ENCODE measurements around the gene FCHO1. TPM values are rescaled to one million over a fixed set of nuclear protein-coding genes. Genes with fewer than 3 reads are reported as not detected.
"Not testable (repeated sequence)": the region's sequence is repeated elsewhere in the genome, so short reads cannot be mapped to it uniquely, and the experiment has no call there.

The FCHO1 gene
- total and polyA plus RNA-seq, 4 donors: 0.69 to 2.8 (median 1.7) TPM

- 21% methylated on average over 25 of the region's 25 CpGs for WGBS
- Histone ChIP-seq H3K4me1 (ENCODE audit: control insufficient read depth in 4 of 4, insufficient read depth in 4 of 4, low read length in 3 of 4) (peaks cover 0 to 4% (median 0%) of the 10 kb centered on the region in 4 donors), H3K27me3 (ENCODE audit: control insufficient read depth in 4 of 4, insufficient read depth in 4 of 4, low read length in 3 of 4) (no peaks in the 10 kb centered on the region), H3K36me3 (ENCODE audit: control insufficient read depth in 4 of 4, insufficient read depth in 3 of 4, low read depth in 1 of 4, low read length in 3 of 4) (no peaks in the 10 kb centered on the region), H3K27ac (ENCODE audit: low read depth in 1 of 2, low read length in 2 of 2) (no peak overlapping the region), H3K9me3 (ENCODE audit: control insufficient read depth in 4 of 4, low read length in 3 of 4) (no peaks in the 10 kb centered on the region), H3K9ac (ENCODE audit: low read depth in 1 of 2, low read length in 2 of 2) (no peak overlapping the region), H3K4me3 (ENCODE audit: low read depth in 1 of 3, low read length in 3 of 3) (no peak overlapping the region)
- no peak for DNase-seq (ENCODE audit: low spot score)
- TF ChIP-seq FOXA2 (IDR thresholded peaks at IDR 0.05): no peak
- no peak for TF ChIP-seq RXRA (IDR thresholded peaks at IDR 0.05)
- TF ChIP-seq REST (IDR thresholded peaks at IDR 0.05): no peak
Measured at GRCh38 chr19:17778968-17779929, 28.0 kb downstream of the FCHO1 start.

- TF ChIP-seq HNF4A (conservative IDR thresholded peaks at IDR 0.05): no peak
- TF ChIP-seq SP1 (IDR thresholded peaks at IDR 0.05): no peak
- no peak for TF ChIP-seq JUND (IDR thresholded peaks at IDR 0.05)
- TF ChIP-seq FOXA1 (IDR thresholded peaks at IDR 0.05): no peak
- no peak for TF ChIP-seq GABPA (IDR thresholded peaks at IDR 0.05 in 1 of 2, conservative IDR thresholded peaks at IDR 0.05 in 1 of 2)
- TF ChIP-seq HNF4G (IDR thresholded peaks at IDR 0.05): no peak
- no peak for TF ChIP-seq FOXA2 (IDR thresholded peaks at IDR 0.05)
- no peak for TF ChIP-seq ZBTB33 (IDR thresholded peaks at IDR 0.05)
- TF ChIP-seq RXRA (IDR thresholded peaks at IDR 0.05): no peak
- TF ChIP-seq REST (IDR thresholded peaks at IDR 0.05): no peak
- TF ChIP-seq MAX (IDR thresholded peaks at IDR 0.05): no peak
- TF ChIP-seq RAD21 (IDR thresholded peaks at IDR 0.05): no peak
- TF ChIP-seq ATF3 (IDR thresholded peaks at IDR 0.05): no peak
- TF ChIP-seq EGR1 (IDR thresholded peaks at IDR 0.05; ENCODE audit: low read depth in 2 of 2): no peak
- 88% methylated on average over 2 of the region's 2 CpGs for WGBS
Measured at GRCh38 chr19:17780781-17781180, 29.5 kb downstream of the FCHO1 start.

GRCh38 chr19:17783721-17784120 lies 32.4 kb downstream of the FCHO1 start:
- H3K9me3 ChIP-seq (ENCODE audit: control insufficient read depth in 4 of 4, low read length in 3 of 4); H3K4me3 ChIP-seq (ENCODE audit: low read depth in 1 of 3, low read length in 3 of 3); H3K36me3 ChIP-seq (ENCODE audit: control insufficient read depth in 4 of 4, insufficient read depth in 3 of 4, low read depth in 1 of 4, low read length in 3 of 4): not testable (repeated sequence)

More at GRCh38 chr19:17780781-17781180, 29.5 kb downstream of the FCHO1 start:
- Histone ChIP-seq H3K9ac (ENCODE audit: low read depth in 1 of 2, low read length in 2 of 2) (no peak overlapping the region), H3K4me1 (ENCODE audit: control insufficient read depth in 4 of 4, insufficient read depth in 4 of 4, low read length in 3 of 4) (peaks cover 0 to 4% (median 0%) of the 10 kb centered on the region in 4 donors), H3K9me3 (ENCODE audit: control insufficient read depth in 4 of 4, low read length in 3 of 4) (no peaks in the 10 kb centered on the region), H3K36me3 (ENCODE audit: control insufficient read depth in 4 of 4, insufficient read depth in 3 of 4, low read depth in 1 of 4, low read length in 3 of 4) (no peaks in the 10 kb centered on the region), H3K27me3 (ENCODE audit: control insufficient read depth in 4 of 4, insufficient read depth in 4 of 4, low read length in 3 of 4) (no peaks in the 10 kb centered on the region), H3K4me3 (ENCODE audit: low read depth in 1 of 3, low read length in 3 of 3) (no peak overlapping the region), H3K27ac (ENCODE audit: low read depth in 1 of 2, low read length in 2 of 2) (no peak overlapping the region)
- no peak for DNase-seq (ENCODE audit: low spot score)

More at GRCh38 chr19:17783721-17784120, 32.4 kb downstream of the FCHO1 start:
- WGBS: 72% methylated on average over 5 of the region's 5 CpGs
- H3K27ac ChIP-seq (ENCODE audit: low read depth in 1 of 2, low read length in 2 of 2); H3K27me3 ChIP-seq (ENCODE audit: control insufficient read depth in 4 of 4, insufficient read depth in 4 of 4, low read length in 3 of 4); DNase-seq (ENCODE audit: low spot score); H3K9ac ChIP-seq (ENCODE audit: low read depth in 1 of 2, low read length in 2 of 2); H3K4me1 ChIP-seq (ENCODE audit: control insufficient read depth in 4 of 4, insufficient read depth in 4 of 4, low read length in 3 of 4): not testable (repeated sequence)
